ENCODE results near the gene SRSF4. TPM values are rescaled to one million over a fixed set of nuclear protein-coding genes. Genes with fewer than 3 reads are reported as not detected.

SRSF4 gene
- total and polyA plus RNA-seq, 9 of the 15 experiments (the other 6 are each of a cell fraction or from before 2014, with no cell fraction given): 15.9 to 132 (median 82.0) TPM

- TF ChIP-seq CBX1 (IDR thresholded peaks at IDR 0.05; ENCODE audit: low read depth) (no peak), DACH1 (IDR thresholded peaks at IDR 0.05; ENCODE audit: partially characterized antibody) (no peak), POLR2AphosphoS5 (IDR thresholded peaks at IDR 0.05; ENCODE audit: control insufficient read depth, insufficient read depth, low read depth, low read length) (no peak), TAL1 (IDR thresholded peaks at IDR 0.05) (peak; percentile 41), BHLHE40 (IDR thresholded peaks at IDR 0.05; ENCODE audit: low read length) (no peak), RNF219 (CRISPR knock-in tag; IDR thresholded peaks at IDR 0.05) (no peak), MYBL2 (IDR thresholded peaks at IDR 0.05; ENCODE audit: low read depth) (no peak), MYBL2 (CRISPR knock-in tag; IDR thresholded peaks at IDR 0.05; ENCODE audit: borderline replicate concordance) (no peak), EP400 (IDR thresholded peaks at IDR 0.05) (no peak), CAMTA2 (CRISPR knock-in tag; conservative IDR thresholded peaks at IDR 0.05) (no peak), SREBF2 (CRISPR knock-in tag; IDR thresholded peaks at IDR 0.05) (no peak), U2AF2 (optimal IDR thresholded peaks at IDR 0.05; ENCODE audit: low read depth, low read length) (no peak)
These were observed 26.7 kb upstream of the SRSF4 start (continued) for GRCh38 chr1:29208442-29208841.

All from K562 (cell line).